ENCODE results near the gene TUT7.
"Not testable (repeated sequence)": the region's sequence is repeated elsewhere in the genome, so short reads cannot be mapped to it uniquely, and the experiment has no call there.

TUT7 gene

GRCh38 chr9:86300701-86301100, 53.5 kb downstream of the TUT7 start:
- no peak for DNase-seq (ENCODE audit: low spot score)

GRCh38 chr9:86298873-86299272, 55.3 kb downstream of the TUT7 start:
- no peak for DNase-seq (ENCODE audit: low spot score)

- not testable (repeated sequence) for DNase-seq (ENCODE audit: low spot score)
These were observed 63.9 kb downstream of the TUT7 start for GRCh38 chr9:86290341-86290740.

GRCh38 chr9:86288499-86289198, 65.6 kb downstream of the TUT7 start:
- no peak for DNase-seq (ENCODE audit: low spot score)

- no peak for DNase-seq (ENCODE audit: low spot score)
These were observed 67.2 kb downstream of the TUT7 start for GRCh38 chr9:86287013-86287412.

- DNase-seq (ENCODE audit: low spot score): no peak
These were observed 67.9 kb downstream of the TUT7 start for GRCh38 chr9:86286278-86286677.

- DNase-seq (ENCODE audit: low spot score): no peak
These were observed 68.9 kb downstream of the TUT7 start for GRCh38 chr9:86285261-86285660.

GRCh38 chr9:86282979-86283535, 71.2 kb downstream of the TUT7 start:
- peak; percentile 85 for DNase-seq (ENCODE audit: low spot score)

GRCh38 chr9:86282077-86282978, 71.9 kb downstream of the TUT7 start, which contains the start of gene ISCA1:
Gene ISCA1 (minus strand): TSS chr9:86282538. CDS start chr9:86282458, 80 bp downstream.
- DNase-seq (ENCODE audit: low spot score): peak; percentile 94

- DNase-seq (ENCODE audit: low spot score): peak; percentile 6
These were observed 72.6 kb downstream of the TUT7 start for GRCh38 chr9:86281593-86282076.

GRCh38 chr9:86280580-86280979, 73.6 kb downstream of the TUT7 start:
- DNase-seq (ENCODE audit: low spot score): no peak

- DNase-seq (ENCODE audit: low spot score): no peak
These were observed 74.4 kb downstream of the TUT7 start for GRCh38 chr9:86279839-86280238.

GRCh38 chr9:86277072-86277471, 77.1 kb downstream of the TUT7 start:
- no peak for DNase-seq (ENCODE audit: low spot score)

GRCh38 chr9:86275962-86276361, 78.2 kb downstream of the TUT7 start:
- no peak for DNase-seq (ENCODE audit: low spot score)

GRCh38 chr9:86274821-86275643, 79.2 kb downstream of the TUT7 start:
- DNase-seq (ENCODE audit: low spot score): no peak

GRCh38 chr9:86272221-86272620, 82.0 kb downstream of the TUT7 start:
- no peak for DNase-seq (ENCODE audit: low spot score)

- no peak for DNase-seq (ENCODE audit: low spot score)
These were observed 90.3 kb downstream of the TUT7 start for GRCh38 chr9:86263876-86264275.

GRCh38 chr9:86262492-86262891, 91.7 kb downstream of the TUT7 start:
- DNase-seq (ENCODE audit: low spot score): no peak

GRCh38 chr9:86259557-86259956, 94.7 kb downstream of the TUT7 start, which contains the start of gene C9orf153:
Gene C9orf153 (minus strand): TSS chr9:86259657. CDS start chr9:86229603, 30,054 bp downstream.
- no peak for DNase-seq (ENCODE audit: low spot score)

- DNase-seq (ENCODE audit: low spot score): no peak
These were observed 96.8 kb downstream of the TUT7 start for GRCh38 chr9:86257391-86257790.

GRCh38 chr9:86256653-86257052, 97.6 kb downstream of the TUT7 start:
- no peak for DNase-seq (ENCODE audit: low spot score)

GRCh38 chr9:86253577-86253976, 100.6 kb downstream of the TUT7 start:
- DNase-seq (ENCODE audit: low spot score): no peak
